ENCODE data around the gene IDH3B.

GRCh38 chr20:2699775-2700413, 35.9 kb upstream of the IDH3B start:
- no peak for TF ChIP-seq CTCF (IDR thresholded peaks at IDR 0.05)
- no peak for TF ChIP-seq POLR2A (IDR thresholded peaks at IDR 0.05)
- no peak for TF ChIP-seq POLR2AphosphoS5 (IDR thresholded peaks at IDR 0.05; ENCODE audit: insufficient read depth in 1 of 2, low read depth in 1 of 2)
